GM21529 (cell line): ENCODE results near the gene PRSS56.
A peak's percentile ranks its signal among the peaks of the same experiment; 100 is the strongest.

Experiments used
- ATAC-seq: cut with Tn5 transposase; IDR thresholded peaks from one replicate; pipeline ENCODE4 v1.9.1; 2021; ENCODE audit not compliant: unreplicated experiment

Gene PRSS56

DNA sequence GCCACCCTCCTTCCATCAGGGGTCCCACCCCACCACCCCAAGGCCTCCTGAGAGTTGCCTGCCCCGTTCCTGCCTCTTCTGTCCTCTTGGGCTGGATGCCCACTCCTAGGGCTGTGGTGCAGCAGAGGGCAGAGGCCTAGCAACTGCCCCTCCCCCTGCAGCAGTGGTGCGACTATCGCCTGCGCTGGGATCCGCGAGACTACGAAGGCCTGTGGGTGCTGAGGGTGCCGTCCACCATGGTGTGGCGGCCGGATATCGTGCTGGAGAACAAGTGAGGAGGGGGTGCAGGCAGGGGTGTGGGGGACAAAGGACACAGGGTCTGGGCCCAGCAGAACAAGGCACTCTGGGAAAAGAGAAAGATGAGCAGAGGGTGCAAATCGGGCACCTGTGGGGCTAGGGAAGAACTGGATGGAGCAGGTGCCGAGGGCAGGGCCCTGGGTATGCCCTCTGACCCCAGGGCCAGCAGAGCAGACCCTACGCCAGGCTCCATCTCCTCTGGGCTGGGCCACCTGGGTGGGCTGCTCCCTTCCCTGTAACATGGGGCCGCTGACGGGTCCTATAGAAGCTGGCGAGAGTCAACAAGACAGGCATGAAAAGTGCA is 20.4 kb downstream of the PRSS56 start:
- ATAC-seq, result no peak

DNA sequence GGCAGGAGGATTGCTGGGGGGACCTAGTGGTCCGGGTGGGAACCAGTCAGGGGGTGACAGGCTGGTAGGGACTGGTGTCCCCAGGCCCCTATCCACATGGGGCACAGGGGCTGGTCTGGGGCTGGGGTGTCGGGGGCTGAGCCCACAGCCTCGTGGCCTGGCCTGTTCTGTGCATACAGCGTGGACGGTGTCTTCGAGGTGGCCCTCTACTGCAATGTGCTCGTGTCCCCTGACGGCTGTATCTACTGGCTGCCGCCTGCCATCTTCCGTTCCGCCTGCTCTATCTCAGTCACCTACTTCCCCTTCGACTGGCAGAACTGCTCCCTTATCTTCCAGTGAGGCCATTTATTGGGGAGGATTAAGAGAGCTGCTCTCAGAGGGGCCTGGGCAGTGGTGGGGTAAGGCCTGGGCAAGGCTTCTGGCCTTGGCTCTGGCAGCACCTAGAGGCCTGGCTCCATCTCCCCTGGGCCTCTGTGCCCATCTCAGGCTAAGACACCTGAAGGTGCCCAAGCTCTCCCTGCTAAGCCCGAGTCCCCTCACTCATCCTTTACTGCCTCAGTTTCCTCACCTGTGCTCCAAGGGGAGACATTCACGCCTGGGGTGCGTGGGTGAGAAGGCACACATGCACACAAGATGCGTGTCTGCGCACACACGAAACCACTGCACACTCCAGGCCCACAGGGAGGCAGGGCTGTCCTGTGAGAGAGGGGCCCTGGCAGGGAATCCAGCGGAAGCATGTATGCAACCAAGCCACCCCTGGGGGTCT is 21.2 kb downstream of the PRSS56 start:
- no peak for ATAC-seq

DNA sequence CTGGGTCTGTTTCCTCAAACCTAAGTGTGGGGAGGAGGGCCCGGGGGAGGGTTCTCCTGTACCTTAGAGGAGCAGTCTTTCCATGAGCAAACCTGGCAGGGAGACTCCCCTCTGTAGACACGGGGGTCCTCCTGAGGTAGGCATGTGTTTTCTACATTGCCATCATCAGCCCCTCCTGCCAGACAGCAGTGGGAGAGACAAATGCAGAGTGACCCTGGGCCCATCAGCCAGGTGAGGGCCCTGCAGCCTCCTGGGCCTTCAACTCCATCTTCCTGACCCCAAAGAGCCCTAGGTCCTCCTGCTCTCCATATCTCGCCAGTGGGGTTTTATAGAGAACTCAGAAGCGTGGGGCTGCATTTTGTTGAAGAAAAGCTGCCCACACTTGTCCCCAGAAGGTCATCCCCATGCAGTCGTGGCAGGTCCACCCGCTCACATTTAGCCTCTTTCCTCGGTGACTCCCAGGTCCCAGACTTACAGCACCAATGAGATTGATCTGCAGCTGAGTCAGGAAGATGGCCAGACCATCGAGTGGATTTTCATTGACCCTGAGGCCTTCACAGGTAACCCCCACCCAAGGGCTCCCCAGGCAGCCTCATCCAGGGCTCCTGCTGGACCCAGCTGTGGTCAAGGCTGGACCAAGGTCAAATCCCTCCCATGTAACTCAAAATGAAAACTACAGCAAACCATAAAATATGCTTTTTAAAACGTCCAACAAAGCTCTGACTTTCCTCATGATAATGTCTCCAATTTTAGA is 21.9 kb downstream of the PRSS56 start:
- ATAC-seq, result no peak

DNA sequence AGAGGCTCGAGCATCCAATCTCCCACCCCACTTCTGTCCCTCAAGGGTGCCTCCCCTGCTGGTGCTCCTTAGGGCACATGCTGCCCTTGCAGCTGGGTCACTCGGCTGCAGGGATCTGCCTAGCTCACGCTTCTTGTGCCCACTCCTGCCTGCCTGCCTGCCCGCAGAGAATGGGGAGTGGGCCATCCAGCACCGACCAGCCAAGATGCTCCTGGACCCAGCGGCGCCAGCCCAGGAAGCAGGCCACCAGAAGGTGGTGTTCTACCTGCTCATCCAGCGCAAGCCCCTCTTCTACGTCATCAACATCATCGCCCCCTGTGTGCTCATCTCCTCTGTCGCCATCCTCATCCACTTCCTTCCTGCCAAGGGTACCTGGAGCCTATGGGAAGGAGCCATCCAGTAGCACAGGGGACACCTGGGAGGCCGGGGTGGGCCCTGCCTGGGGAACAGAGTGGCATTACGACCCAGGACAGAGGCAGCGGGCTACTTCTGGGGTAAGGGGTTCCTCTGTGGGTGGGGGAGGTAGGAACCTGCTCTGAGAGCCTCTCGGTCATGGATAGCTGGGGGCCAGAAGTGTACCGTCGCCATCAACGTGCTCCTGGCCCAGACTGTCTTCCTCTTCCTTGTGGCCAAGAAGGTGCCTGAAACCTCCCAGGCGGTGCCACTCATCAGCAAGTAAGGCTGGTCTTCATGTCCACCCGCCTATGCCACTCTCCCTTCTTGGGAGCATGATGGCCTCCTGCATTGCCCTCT is 22.7 kb downstream of the PRSS56 start:
- ATAC-seq, result no peak

DNA sequence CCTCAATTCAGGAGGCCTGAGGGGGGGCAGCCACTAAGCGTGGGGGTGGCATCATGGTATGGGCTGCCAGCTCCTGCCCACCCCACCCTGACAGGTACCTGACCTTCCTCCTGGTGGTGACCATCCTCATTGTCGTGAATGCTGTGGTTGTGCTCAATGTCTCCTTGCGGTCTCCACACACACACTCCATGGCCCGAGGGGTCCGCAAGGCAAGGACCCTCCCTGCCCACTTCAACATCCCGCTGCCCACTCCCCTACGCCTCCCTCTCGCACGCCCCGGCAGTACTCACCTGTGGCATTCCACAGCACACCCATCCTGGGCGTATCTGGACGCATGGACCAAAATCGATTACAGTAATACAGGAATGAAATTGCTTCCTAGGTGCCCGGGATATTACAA is 23.3 kb downstream of the PRSS56 start:
- ATAC-seq, result no peak

DNA sequence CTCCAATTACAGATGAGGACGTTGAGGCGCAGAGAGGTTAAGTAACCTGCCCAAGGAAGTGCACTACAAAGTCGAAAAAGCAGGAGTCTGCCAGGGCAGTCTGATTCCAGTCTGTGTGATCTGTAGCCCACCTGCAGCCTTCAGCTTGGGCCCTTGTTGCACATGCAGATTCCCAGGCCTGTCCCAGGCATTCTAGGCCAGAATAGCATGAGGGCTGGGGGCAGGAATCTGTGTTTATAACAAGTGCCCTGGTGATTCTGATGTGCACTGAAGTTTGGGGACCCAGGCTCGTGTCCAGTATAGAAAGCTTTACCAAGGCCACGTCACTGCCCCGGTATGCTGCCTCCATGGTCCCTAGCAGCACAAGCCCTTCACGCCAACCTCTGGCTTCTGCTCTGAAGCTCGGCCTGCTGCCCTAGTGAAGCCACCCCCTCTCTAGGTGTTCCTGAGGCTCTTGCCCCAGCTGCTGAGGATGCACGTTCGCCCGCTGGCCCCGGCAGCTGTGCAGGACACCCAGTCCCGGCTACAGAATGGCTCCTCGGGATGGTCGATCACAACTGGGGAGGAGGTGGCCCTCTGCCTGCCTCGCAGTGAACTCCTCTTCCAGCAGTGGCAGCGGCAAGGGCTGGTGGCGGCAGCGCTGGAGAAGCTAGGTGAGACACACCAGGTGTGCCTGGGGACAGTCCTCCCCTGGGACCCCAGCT is 23.9 kb downstream of the PRSS56 start:
- no peak for ATAC-seq

DNA sequence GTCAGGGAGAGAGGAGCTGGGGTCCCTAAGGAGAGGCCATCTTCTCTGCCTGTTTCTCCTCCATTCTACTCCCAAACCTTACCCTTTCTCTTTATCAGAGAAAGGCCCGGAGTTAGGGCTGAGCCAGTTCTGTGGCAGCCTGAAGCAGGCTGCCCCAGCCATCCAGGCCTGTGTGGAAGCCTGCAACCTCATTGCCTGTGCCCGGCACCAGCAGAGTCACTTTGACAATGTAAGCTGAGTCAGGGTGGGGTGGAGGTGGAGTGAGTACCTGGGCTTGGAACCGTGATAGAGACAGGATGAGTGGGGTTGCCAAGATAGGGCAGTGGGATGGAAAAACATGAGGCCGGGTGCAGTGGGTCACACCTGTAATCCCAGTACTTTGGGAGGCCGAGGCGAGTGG is 24.5 kb downstream of the PRSS56 start:
- no peak for ATAC-seq

DNA sequence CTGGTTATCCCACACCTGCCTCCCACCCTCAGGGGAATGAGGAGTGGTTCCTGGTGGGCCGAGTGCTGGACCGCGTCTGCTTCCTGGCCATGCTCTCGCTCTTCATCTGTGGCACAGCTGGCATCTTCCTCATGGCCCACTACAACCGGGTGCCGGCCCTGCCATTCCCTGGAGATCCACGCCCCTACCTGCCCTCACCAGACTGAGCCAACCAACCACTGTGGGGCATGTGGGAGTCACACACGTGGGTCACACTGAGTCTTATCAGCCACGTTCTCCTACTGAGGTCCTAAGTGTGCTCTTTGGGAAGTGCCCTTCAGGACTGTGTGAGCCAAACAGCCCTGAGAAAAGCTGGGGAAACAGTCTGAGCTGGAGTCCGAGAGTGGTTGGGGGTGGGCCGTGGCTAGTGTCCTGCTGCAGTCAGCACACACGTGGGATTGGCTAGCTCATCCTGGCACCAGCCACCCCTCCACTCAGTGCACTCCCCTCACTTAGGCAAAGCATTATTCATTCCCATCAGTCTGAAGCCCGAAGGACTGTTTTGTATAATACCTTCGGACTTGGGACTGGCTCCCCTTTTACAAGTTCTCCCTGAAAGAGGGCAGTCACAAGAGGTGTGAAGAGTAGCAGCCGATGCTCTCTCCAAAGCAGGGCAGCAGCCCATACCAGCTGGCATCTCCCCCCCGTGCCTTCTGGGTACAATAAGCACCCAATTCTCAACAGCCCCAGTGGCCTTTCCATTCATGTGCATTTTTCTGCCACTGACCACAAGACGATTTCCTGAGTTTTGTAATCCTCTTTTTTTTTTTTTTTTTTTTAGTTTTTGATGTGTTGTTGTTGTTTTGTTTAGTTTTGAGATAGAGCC is 25.6 kb downstream of the PRSS56 start:
- ATAC-seq, result no peak

DNA sequence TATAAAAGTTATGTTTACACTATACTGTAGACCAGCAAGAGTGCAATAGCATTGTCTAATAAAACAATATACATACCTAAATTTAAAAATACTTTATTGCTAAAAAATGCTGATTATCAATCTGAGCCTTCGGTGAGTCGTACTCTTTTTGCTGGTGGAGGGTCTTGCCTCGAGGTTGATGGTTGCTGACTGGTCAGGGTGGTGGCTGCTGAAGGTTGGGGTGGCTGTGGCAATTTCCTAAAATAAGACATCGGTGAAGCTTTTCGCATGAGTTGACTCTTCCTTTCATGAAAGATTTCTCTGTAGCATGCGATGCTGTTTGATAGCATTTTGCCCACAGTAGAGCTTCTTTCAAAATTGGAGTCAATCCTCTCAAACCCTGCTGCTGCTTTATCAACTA is 27.8 kb downstream of the PRSS56 start:
- ATAC-seq, result no peak

DNA sequence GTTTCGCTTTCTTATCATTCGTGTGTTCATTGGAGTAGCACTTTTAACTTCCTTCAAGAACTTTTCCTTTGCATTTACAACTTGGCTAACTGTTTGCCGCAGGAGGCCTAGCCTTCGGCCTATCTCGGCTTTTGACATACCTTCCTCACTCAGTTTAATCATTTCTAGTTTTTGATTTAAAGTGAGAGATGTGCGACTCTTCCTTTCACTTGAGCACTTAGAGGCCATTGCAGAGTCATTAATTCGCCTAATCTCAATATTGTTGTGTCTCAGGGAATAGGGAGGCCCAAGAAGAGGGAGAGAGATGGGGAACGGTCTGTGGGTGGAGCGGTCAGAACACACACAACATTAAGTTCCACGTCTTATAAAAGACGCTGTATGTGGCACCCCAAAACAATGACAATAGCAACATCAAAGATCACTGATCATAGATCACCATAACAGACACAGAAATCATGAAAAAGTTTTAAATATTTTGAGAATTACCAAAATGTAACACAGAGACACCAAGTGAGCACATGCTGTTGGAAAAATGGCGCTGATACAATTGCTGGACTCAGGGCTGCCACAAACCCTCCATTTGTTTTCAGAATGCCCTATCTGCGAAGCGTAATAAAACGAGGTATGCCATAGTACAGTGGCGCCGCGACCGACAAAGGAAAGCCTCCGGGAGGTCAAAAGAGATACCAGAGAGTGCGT is 29.6 kb downstream of the PRSS56 start:
- ATAC-seq, result no peak

DNA sequence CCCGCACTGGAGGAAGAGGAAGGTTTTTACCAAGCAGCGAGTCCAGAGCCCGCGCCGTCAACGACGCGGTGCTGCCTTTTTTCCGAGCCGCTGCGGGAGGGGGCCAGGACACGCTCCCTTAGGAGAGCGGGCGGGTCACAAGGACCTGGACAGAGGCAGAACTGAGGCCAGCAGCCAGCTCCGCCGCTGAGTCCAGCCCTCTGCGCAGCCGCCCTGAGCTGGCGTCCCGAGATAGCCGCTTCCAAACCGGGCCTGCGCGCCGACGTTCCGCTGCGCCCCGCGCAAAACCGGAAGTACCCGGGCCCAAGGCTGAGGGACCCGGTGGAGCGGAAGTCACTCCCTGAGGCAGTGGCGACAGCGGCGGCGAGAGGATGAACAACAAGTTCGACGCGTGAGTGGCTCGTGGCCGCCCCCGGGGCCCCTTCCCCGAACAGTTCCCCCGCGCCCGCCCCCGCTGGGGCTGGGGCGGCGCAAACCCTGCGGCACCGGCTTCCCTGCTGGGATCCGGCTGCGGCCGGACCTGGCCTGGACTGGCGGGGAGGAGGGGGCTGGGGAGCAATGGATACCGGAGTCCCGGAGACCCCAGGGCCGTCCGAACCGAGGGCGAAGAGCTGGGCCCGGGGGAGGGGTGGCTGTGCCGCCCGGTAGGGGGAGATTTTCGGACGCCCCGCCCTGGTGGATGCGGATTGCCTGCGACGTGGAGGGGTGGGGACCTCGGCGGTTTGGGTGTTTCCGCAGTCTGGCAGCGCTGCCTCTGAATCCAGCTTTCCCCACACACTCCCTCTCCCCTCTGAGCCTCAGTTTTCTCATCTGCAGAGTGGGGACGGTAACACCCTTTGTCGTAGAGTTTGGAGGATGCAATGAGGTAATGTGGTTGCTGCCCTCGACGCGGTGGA is 30.4 kb downstream of the PRSS56 start, which contains the start of the genes EIF4E2 and TIGD1:
Gene EIF4E2, plus strand, starts transcription at position 336 of the 896 bp plus-strand sequence. Its CDS starts 36 bp downstream, at position 372.
Gene TIGD1, minus strand, starts transcription at position 204 of the 896 bp plus-strand sequence. CDS start 675 bp downstream, outside the sequence.
- peak; percentile 95 for ATAC-seq

DNA sequence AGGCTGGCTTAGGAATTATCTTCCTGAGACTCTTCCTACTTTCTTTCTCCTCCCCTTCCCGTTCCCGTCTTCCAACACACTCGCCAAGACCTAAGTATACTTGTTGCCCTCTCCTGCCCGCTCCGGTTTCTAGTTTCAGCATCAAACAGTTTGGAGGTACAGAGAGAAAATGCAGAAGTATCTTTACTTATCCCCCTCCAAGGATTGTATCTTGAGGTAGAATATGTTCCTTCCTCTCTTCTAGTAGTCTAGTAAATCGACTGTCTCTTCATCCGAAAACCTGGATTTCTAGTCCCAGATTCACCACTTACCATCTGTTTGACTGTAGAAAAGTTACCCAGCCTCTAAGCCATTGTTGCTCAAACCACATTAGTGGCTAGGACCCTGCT is 31.1 kb downstream of the PRSS56 start:
- no peak for ATAC-seq

DNA sequence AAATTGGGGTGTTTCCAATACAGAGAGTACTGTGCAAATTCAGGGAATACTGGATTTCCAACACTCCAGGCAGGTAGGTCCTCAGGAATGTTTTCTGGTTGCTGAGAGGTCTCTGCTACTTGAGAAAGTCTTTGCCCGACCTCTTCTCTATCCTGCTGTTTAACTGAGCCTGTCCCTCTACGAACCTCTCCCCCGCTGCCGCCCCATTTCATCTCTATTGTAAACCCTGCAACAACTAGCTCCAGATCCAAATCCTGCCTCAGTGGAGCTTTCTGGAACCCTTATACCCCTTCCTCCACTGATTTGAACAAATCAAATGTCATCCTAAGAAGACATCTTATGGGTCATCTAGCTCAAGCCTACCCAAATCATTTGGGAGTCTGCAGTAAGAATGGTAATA is 31.6 kb downstream of the PRSS56 start:
- ATAC-seq, result no peak

DNA sequence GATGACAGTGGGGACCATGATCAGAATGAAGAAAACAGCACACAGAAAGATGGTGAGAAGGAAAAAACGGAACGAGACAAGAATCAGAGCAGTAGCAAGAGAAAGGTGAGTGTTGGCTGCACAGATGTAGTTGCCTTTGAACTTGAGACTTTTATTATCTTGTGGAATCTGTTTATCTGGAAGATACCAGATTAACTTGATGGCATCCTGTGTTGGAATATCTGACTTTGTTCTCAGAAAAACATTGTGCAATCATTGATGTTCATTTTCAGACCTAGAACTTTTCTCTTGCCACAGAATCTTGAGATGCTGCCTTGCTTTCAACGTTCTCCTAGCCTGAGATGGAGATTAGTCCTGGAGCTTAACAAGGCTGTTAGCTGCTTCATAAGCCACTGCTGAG is 36.2 kb downstream of the PRSS56 start:
- ATAC-seq, result no peak

DNA sequence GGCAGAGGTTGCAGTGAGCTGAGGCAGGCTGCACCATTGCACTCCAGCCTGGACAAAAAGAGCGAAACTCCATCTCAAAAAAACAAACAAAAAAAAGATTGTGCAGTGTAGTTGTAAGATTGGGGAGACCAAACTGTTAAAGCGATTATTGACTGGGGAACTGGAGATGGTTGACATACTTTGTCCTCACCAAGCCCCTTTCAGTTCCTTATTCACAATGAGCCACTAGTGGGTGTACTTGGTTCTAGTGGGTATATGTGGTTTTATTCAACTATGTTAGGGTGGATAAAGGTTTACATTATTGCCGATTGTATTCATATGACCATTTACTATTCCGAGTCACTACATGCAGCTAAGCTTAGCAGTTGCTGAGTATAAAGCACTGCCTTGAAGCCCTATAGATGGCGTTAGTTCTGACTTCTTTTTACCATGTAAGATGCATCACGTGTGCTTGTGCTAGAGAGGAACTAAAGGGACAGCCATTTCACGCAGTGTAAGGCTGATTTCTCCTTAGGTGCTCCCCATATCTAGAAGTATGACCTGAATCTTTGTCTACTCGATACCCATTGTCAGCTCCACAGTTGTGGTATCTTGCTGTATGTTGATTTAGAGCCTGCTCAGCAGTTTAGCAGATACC is 42.4 kb downstream of the PRSS56 start:
- no peak for ATAC-seq

DNA sequence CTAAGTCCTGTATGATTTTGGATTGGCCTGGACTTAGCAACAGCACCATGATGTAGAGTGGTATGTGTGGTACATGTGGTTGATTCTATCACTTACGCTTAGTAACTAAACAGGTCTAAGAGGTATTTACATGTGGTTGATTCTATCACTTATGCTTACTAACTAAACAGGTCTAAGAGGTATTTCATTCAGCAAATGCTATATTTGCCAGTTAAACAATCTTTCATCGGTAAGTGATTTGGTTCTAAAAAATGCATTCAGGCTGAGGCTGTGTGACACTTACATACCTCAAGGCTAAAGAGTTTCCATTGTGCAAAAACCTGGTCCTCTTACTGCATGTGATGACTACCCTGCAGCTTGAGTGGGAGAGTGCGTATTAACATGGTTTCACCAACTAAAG is 43.4 kb downstream of the PRSS56 start:
- no peak for ATAC-seq

DNA sequence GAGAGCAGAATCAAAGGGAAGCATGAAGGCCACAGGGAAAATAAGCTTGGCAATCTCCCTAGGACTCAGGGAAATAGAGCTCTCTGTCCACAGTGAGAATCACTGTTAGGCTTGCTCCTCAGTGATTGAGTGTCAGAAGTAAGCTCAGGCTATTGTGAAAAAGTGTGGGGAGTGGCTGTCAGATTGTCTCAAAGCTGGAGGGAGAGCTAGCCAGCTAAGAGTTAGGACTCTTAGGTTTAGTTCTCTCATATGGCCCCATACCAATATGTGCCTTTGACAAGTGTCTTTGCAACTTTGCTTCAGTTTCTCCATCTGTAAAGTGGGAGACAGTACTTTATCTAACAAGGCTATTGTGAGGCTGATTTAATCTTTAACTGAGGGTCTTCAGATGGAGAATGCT is 47.5 kb downstream of the PRSS56 start:
- no peak for ATAC-seq

DNA sequence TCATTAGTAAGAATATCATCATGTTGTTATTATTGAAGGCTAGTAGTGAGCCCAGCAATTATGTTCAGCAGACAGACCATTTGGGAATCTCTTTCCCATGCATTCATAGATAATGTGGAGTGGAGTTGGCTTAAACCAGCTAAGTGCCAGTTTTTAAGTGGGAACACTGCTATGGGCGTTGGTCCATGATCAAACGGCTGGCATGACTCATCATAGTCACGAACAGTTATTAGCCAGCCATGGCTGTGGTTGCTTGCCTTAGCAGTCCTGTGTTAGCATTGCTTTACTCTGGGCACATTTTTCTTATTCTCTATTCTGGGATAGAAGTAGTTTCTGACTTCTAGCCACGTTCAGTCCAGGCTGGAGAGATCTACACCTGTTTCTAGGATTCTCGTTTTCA is 48.0 kb downstream of the PRSS56 start:
- ATAC-seq, result no peak
